SU-DHL-6 (cell line): ENCODE measurements around the gene PCDHGC4.

Experiments
- CTCF ChIP-seq: fragments of 200-600 bp; sonication (generic); IDR thresholded peaks from one replicate; pipeline ENCODE4 v1.5.1; 2017; ENCODE audit warnings: antibody characterized with exemption, mild to moderate bottlenecking, low read length, moderate library complexity; ENCODE audit not compliant: insufficient read depth, poor library complexity, severe bottlenecking
- EZH2phosphoT487 ChIP-seq: fragments of 200-600 bp; sonication (generic), shearing (Covaris generic); conservative IDR thresholded peaks from 2 replicates; pipeline ENCODE4 v1.6.1; 2018; ENCODE audit warnings: mild to moderate bottlenecking, antibody characterized with exemption, low read length, moderate library complexity, mixed read lengths

GRCh38 chr5:141486091-141486490, 1.3 kb downstream of the PCDHGC4 start:
- TF ChIP-seq CTCF (no peak), EZH2phosphoT487 (no peak)
